GM20000 (cell line): Measurements from ENCODE around the gene INTS7.

Experiments used
- DNase-seq: peaks from one replicate; pipeline ENCODE4 v3.0.0; 2012; ENCODE audit warnings: low spot score
- CTCF ChIP-seq: IDR thresholded peaks from 2 replicates; pipeline ENCODE4 v1.5.1; 2012; ENCODE audit warnings: mild to moderate bottlenecking, control low read depth; ENCODE audit errors: extremely low read depth, missing control alignments

INTS7 gene

GRCh38 chr1:212073490-212073889 is 38.1 kb upstream of the INTS7 start:
- no peak for DNase-seq
- no peak for TF ChIP-seq CTCF

- DNase-seq: no peak
- no peak for TF ChIP-seq CTCF
These were observed 36.7 kb upstream of the INTS7 start for GRCh38 chr1:212072047-212072446.

GRCh38 chr1:212070720-212071302 is 35.5 kb upstream of the INTS7 start:
- peak; percentile 28 for TF ChIP-seq CTCF
- peak; percentile 22 for DNase-seq

GRCh38 chr1:212067787-212068186 is 32.4 kb upstream of the INTS7 start:
- DNase-seq: no peak
- TF ChIP-seq CTCF: no peak

GRCh38 chr1:212062832-212063438 is 27.6 kb upstream of the INTS7 start:
- peak; percentile 21 for TF ChIP-seq CTCF
- peak; percentile 19 for DNase-seq

GRCh38 chr1:212060632-212061472 is 25.5 kb upstream of the INTS7 start:
- no peak for DNase-seq
- no peak for TF ChIP-seq CTCF

GRCh38 chr1:212055333-212055732 is 20.0 kb upstream of the INTS7 start:
- no peak for TF ChIP-seq CTCF
- DNase-seq: no peak
